ENCODE measurements around the gene IL10RA.

DNA sequence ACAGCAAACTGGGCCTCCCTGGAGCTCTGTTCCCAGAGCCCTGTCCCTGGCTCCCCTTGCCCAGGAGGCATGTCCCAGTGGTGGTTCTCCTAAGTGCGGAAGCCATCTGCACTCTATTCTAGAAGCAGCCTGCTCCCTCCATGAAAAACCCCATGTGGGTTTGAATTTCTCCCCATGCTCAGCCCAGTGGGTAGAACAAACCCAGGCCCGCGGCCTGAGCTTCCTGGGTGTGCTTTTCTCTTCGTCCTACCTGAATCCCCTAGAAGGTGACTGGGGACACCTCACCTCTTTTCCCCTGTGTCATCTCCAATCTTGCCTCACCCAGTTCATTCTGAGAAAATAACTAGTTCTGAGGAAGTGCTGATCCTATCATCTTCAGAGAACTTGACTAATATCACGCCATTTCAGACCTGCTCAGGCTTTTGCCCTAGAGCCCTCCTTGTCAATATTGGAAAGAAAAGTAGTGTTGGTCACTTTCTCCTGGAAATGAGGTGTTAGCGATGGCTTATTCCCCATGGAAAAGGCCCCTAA is 15.9 kb downstream of the IL10RA start:
- TF ChIP-seq, protein P1, sequence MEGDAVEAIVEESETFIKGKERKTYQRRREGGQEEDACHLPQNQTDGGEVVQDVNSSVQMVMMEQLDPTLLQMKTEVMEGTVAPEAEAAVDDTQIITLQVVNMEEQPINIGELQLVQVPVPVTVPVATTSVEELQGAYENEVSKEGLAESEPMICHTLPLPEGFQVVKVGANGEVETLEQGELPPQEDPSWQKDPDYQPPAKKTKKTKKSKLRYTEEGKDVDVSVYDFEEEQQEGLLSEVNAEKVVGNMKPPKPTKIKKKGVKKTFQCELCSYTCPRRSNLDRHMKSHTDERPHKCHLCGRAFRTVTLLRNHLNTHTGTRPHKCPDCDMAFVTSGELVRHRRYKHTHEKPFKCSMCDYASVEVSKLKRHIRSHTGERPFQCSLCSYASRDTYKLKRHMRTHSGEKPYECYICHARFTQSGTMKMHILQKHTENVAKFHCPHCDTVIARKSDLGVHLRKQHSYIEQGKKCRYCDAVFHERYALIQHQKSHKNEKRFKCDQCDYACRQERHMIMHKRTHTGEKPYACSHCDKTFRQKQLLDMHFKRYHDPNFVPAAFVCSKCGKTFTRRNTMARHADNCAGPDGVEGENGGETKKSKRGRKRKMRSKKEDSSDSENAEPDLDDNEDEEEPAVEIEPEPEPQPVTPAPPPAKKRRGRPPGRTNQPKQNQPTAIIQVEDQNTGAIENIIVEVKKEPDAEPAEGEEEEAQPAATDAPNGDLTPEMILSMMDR (IDR thresholded peaks at IDR 0.05): no peak
- no peak for TF ChIP-seq POLR2A (IDR thresholded peaks at IDR 0.05)
